IMR-90 (cell line): ENCODE results near the gene ANGPTL4. TPM values are rescaled to one million over a fixed set of nuclear protein-coding genes. Genes with fewer than 3 reads are reported as not detected.

Experiments used
- ATAC-seq: fragments of 200-7000 bp; cut with Tn5 transposase; 2 replicates; pipeline ENCODE4 v1.9.1; 2020; ENCODE audit warnings: low read depth, mild to moderate bottlenecking, moderate library complexity
- BruUV-seq: library from RNA; stranded (reverse); fragments of 400-500 nt; replicated peaks from 2 replicates; lab custom pipeline; 2021; lab: Mats Ljungman, UMichigan
- CTCF ChIA-PET: fragments of 300-600 bp; formaldehyde crosslinking; extraction: SDS; loops from one replicate; lab custom pipeline; 2021; ENCODE audit warnings: antibody characterized with exemption; lab: Yijun Ruan, JAX
- POLR2A ChIA-PET: fragments of 300-600 bp; sonication (Branson Sonifier 250); formaldehyde crosslinking; loops from one replicate; lab custom pipeline; 2022; ENCODE audit warnings: antibody characterized with exemption; ENCODE audit not compliant: unreplicated experiment; lab: Charles Lee
- DNase-seq: peaks from one replicate; pipeline ENCODE4 v3.0.0; 2013
- H2AFZ ChIP-seq: replicated peaks from 2 replicates; pipeline ENCODE3; 2013; ENCODE audit warnings: low read length, mild to moderate bottlenecking; ENCODE audit not compliant: poor library complexity
- H2AK5ac ChIP-seq: 2 replicates; pipeline ENCODE4 v1.6.1; 2013; ENCODE audit warnings: low read depth, low read length, inconsistent platforms
- H2AK9ac ChIP-seq: replicated peaks from 2 replicates; pipeline ENCODE3; 2013; ENCODE audit warnings: mild to moderate bottlenecking, low read depth, low read length, moderate library complexity; ENCODE audit not compliant: poor library complexity
- H2BK120ac ChIP-seq: 2 replicates; pipeline ENCODE4 v1.6.1; 2013; ENCODE audit warnings: low read depth, low read length, inconsistent platforms
- H2BK15ac ChIP-seq: 3 replicates; pipeline ENCODE4 v1.6.1; 2013; ENCODE audit warnings: low read depth, low read length, inconsistent platforms
- H2BK20ac ChIP-seq: 2 replicates; pipeline ENCODE4 v1.6.1; 2013; ENCODE audit warnings: low read depth, mild to moderate bottlenecking, inconsistent platforms, low read length, moderate library complexity
- H2BK5ac ChIP-seq: 2 replicates; pipeline ENCODE4 v1.6.1; 2013; ENCODE audit warnings: mild to moderate bottlenecking, low read depth, low read length, inconsistent platforms; ENCODE audit not compliant: poor library complexity, severe bottlenecking
- H3K14ac ChIP-seq: replicated peaks from 2 replicates; pipeline ENCODE4 v1.6.1; 2013; ENCODE audit warnings: low read depth, low read length, inconsistent platforms
- H3K18ac ChIP-seq: 2 replicates; pipeline ENCODE4 v1.6.1; 2013; ENCODE audit warnings: low read depth, low read length, control low read depth
- H3K23ac ChIP-seq: 2 replicates; pipeline ENCODE4 v1.6.1; 2013; ENCODE audit warnings: low read depth, low read length, inconsistent platforms
- H3K27ac ChIP-seq: 2 replicates; pipeline ENCODE4 v1.5.1; 2013; ENCODE audit warnings: mild to moderate bottlenecking, control low read depth, low read length; ENCODE audit not compliant: insufficient read depth
- H3K27me3 ChIP-seq: 2 replicates; pipeline ENCODE4 v1.6.1; 2013; ENCODE audit warnings: low read length; ENCODE audit not compliant: control insufficient read depth, insufficient read depth
- H3K36me3 ChIP-seq: 2 replicates; pipeline ENCODE4 v1.6.1; 2013; ENCODE audit warnings: low read length, mixed read lengths; ENCODE audit not compliant: control insufficient read depth, insufficient read depth
- H3K4ac ChIP-seq: 2 replicates; pipeline ENCODE4 v1.6.1; 2013; ENCODE audit warnings: low read depth, low read length, inconsistent platforms
- H3K4me1 ChIP-seq: 2 replicates; pipeline ENCODE4 v1.6.1; 2013; ENCODE audit warnings: low read length, mixed read lengths; ENCODE audit not compliant: control insufficient read depth, insufficient read depth
- H3K4me2 ChIP-seq: 2 replicates; pipeline ENCODE4 v1.6.1; 2013; ENCODE audit warnings: low read depth, mild to moderate bottlenecking, control low read depth, low read length, moderate library complexity
- H3K4me3 ChIP-seq: 2 replicates; pipeline ENCODE4 v1.5.1; 2013; ENCODE audit warnings: low read depth, mild to moderate bottlenecking, control low read depth, low read length, moderate library complexity; ENCODE audit not compliant: insufficient read depth
- H3K56ac ChIP-seq: 2 replicates; pipeline ENCODE4 v1.6.1; 2013; ENCODE audit warnings: low read length, inconsistent platforms; ENCODE audit not compliant: insufficient read depth; ENCODE audit errors: extremely low read depth
- H3K79me1 ChIP-seq, 2 experiments: 2 replicates each; pipeline ENCODE4 v1.6.1; 2013; ENCODE audit warnings: low read length in 2 of 2, inconsistent platforms in 1 of 2, low read depth in 1 of 2
- H3K9ac ChIP-seq: 2 replicates; pipeline ENCODE4 v1.6.1; 2013; ENCODE audit warnings: low read depth, low read length, control low read depth
- H3K9me1 ChIP-seq: 2 replicates; pipeline ENCODE4 v1.6.1; 2013; ENCODE audit warnings: low read length, inconsistent platforms; ENCODE audit not compliant: insufficient read depth
- H3K9me3 ChIP-seq: 2 replicates; pipeline ENCODE4 v1.6.1; 2013; ENCODE audit warnings: low read length; ENCODE audit not compliant: control insufficient read depth, insufficient read depth
- H4K20me1 ChIP-seq: 2 replicates; pipeline ENCODE4 v1.6.1; 2013; ENCODE audit warnings: low read length, inconsistent platforms; ENCODE audit not compliant: insufficient read depth
- H4K5ac ChIP-seq: 2 replicates; pipeline ENCODE4 v1.6.1; 2013; ENCODE audit warnings: mild to moderate bottlenecking, low read depth, low read length, control low read depth
- H4K8ac ChIP-seq, 2 experiments: 2 replicates each; pipeline ENCODE4 v1.6.1; 2013; ENCODE audit warnings: low read depth in 2 of 2, low read length in 2 of 2, control low read depth in 1 of 2, inconsistent platforms in 1 of 2
- H4K91ac ChIP-seq: 2 replicates; pipeline ENCODE4 v1.6.1; 2013; ENCODE audit warnings: low read depth, low read length, inconsistent platforms; ENCODE audit not compliant: insufficient read depth
- CEBPB ChIP-seq: IDR thresholded peaks from 2 replicates; pipeline ENCODE4 v1.6.1; 2012; ENCODE audit warnings: low read depth, low read length, improper control_type of control experiment
- CHD1 ChIP-seq: IDR thresholded peaks from 2 replicates; pipeline ENCODE4 v1.6.1; 2012; ENCODE audit warnings: low read depth, low read length, improper control_type of control experiment
- FOS ChIP-seq: fragments of 150-350 bp; IDR thresholded peaks from 2 replicates; pipeline ENCODE4 v1.6.1; 2016; ENCODE audit warnings: low read depth, low read length
- MAFK ChIP-seq: IDR thresholded peaks from 2 replicates; pipeline ENCODE4 v1.6.1; 2012; ENCODE audit warnings: low read depth, low read length, improper control_type of control experiment
- MAZ ChIP-seq: IDR thresholded peaks from 2 replicates; pipeline ENCODE4 v1.6.1; 2012; ENCODE audit warnings: low read depth, mild to moderate bottlenecking, low read length, improper control_type of control experiment, moderate library complexity, borderline replicate concordance
- MXI1 ChIP-seq: IDR thresholded peaks from 2 replicates; pipeline ENCODE4 v1.6.1; 2012; ENCODE audit warnings: low read depth, mild to moderate bottlenecking, low read length, moderate library complexity, borderline replicate concordance
- NFE2L2 ChIP-seq: fragments of 150-350 bp; IDR thresholded peaks from 2 replicates; pipeline ENCODE4 v1.6.1; 2016; ENCODE audit warnings: low read depth, mild to moderate bottlenecking, low read length
- POLR2A ChIP-seq: IDR thresholded peaks from 2 replicates; pipeline ENCODE4 v1.6.1; 2012; ENCODE audit warnings: mild to moderate bottlenecking, low read depth, low read length
- RAD21 ChIP-seq: IDR thresholded peaks from 2 replicates; pipeline ENCODE4 v1.6.1; 2012; ENCODE audit warnings: low read length, improper control_type of control experiment
- RCOR1 ChIP-seq: IDR thresholded peaks from 2 replicates; pipeline ENCODE4 v1.6.1; 2012; ENCODE audit warnings: mild to moderate bottlenecking, low read length, improper control_type of control experiment; ENCODE audit not compliant: insufficient replicate concordance
- RFX5 ChIP-seq: IDR thresholded peaks from 2 replicates; pipeline ENCODE4 v1.8.0; 2012; ENCODE audit warnings: low read depth, mild to moderate bottlenecking, low read length, moderate library complexity
- SMC3 ChIP-seq: fragments of 150-350 bp; IDR thresholded peaks from 2 replicates; pipeline ENCODE4 v1.6.1; 2016; ENCODE audit warnings: low read depth, mild to moderate bottlenecking, antibody characterized with exemption, low read length, moderate library complexity
- WGBS, 2 experiments: methylation state at CpG; one replicate each; pipeline versions ENCODE4 v1.1.5 to v1.1.7; 2013; ENCODE audit warnings: missing lambda C conversion rate in 2 of 2; ENCODE audit not compliant: insufficient read length in 1 of 2; ENCODE audit errors: extremely low coverage in 2 of 2; 5-methylcytosine and 5-hydroxymethylcytosine counted together
- dilution Hi-C: fragments of 300-500 bp; cut with HindIII; formaldehyde crosslinking; loops from one replicate; pipeline ENCODE4 v1.14.3; 2018; ENCODE audit warnings: low sequenced_read_pairs; ENCODE audit not compliant: unreplicated experiment
- in situ Hi-C: fragments of 300-500 bp; cut with MboI; formaldehyde crosslinking; loops from 3 replicates; pipeline ENCODE4 v1.14.3; 2019; ENCODE audit warnings: low sequenced_read_pairs, inconsistent platforms, mixed read lengths
- intact Hi-C: fragments of 100-400 bp; cut with micrococcal nuclease; formaldehyde crosslinking; loops from 2 replicates; pipeline ENCODE4 v1.10.0; 2022
- polyA plus RNA-seq, 3 experiments: library from polyadenylated mRNA; depleted of rRNA; stranded (reverse); fragments of >200 nt; gene quantifications; 2 replicates each; pipeline ENCODE4 v1.2.3, GENCODE V29; 2012; ENCODE audit warnings: low replicate concordance in 1 of 3
- total RNA-seq: library from RNA; depleted of rRNA; stranded (reverse); fragments of >200 nt; gene quantifications from 2 replicates; pipeline ENCODE4 v1.2.3, GENCODE V29; 2012
- TF ChIP-seq, protein P1 (sequence below): conservative IDR thresholded peaks from 2 replicates; pipeline ENCODE4 v1.5.1; 2012; ENCODE audit warnings: mild to moderate bottlenecking, low read depth, low read length, improper control_type of control experiment
- TF ChIP-seq, protein P2 (sequence below): fragments of 150-350 bp; IDR thresholded peaks from 2 replicates; pipeline ENCODE4 v1.6.1; 2016; ENCODE audit warnings: low read depth, mild to moderate bottlenecking, low read length, moderate library complexity, borderline replicate concordance
- TF ChIP-seq, protein P3 (sequence below): fragments of 150-350 bp; IDR thresholded peaks from 2 replicates; pipeline ENCODE4 v1.6.1; 2017; ENCODE audit warnings: mild to moderate bottlenecking, antibody characterized with exemption, low read length, low read depth

ANGPTL4 gene
- total and polyA plus RNA-seq, 2 of the 4 experiments (the other 2 are of a cell fraction): 1.4 to 19.1 TPM

DNA sequence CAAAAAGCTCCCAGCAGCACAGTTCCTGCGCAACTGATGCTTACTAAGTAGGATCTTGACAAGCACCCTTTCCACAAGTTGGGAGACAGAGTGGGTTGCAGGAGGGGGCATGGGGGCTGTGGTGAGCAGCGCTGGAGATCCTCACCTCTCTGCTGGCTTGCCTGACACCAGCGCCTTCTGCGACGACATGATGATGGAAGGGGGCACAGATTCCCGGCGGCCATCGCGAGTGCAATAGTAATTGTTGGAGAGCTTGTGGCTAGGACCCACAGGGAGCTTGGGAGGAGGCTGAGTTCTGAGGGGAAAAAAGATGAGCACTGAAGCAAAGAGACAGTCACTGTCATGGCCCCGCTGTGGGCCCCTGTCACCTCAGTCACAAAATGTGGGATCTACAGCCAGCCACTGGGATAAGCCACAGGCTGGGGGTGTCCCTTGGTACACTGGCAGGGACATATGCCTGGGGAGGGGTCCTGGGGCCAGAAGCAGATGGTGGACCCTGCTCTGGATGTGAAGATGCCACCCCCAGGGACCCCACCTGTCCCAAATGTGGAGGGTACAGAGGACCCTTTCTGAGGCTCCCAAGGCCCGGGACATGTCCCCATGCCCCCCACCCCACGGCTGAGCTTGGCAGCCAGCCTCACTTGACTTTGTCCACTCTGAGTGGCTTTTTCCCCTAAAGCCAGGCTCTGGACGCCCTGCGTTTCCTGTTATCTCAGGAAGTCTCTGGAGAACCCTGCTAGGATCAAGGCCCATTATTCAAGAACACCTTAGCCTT, 47.4 kb upstream of the ANGPTL4 start:
- Histone ChIP-seq H3K4ac (no peak overlapping the region), H3K27me3 (no peaks in the 10 kb centered on the region), H2AK9ac (no peak overlapping the region), H4K5ac (no peak overlapping the region), H2BK120ac (no peak overlapping the region), H3K56ac (no peak overlapping the region), H2AK5ac (no peak overlapping the region), H3K23ac (no peak overlapping the region), H3K79me1 (peaks cover 15 to 23% of the 10 kb centered on the region in 2 experiments; a peak in 3 of 4 replicates), H4K8ac (no peak overlapping the region), H4K91ac (no peak overlapping the region), H3K9ac (no peak overlapping the region), H3K9me1 (no peaks in the 10 kb centered on the region), H3K4me3 (no peak overlapping the region), H3K36me3 (peaks cover 21% of the 10 kb centered on the region), H4K20me1 (no peaks in the 10 kb centered on the region), H2BK15ac (no peak overlapping the region), H2BK20ac (no peak overlapping the region), H3K14ac (no peak overlapping the region), H3K4me1 (peaks cover 2% of the 10 kb centered on the region; the same call in 1 of the 2 replicates), H3K27ac (no peak overlapping the region), H2BK5ac (no peak overlapping the region), H3K9me3 (no peaks in the 10 kb centered on the region), H3K18ac (no peak overlapping the region), H2AFZ (no peak overlapping the region), H3K4me2 (no peak overlapping the region)
- intact Hi-C loops: no loop called here
- in situ Hi-C loops: no loop called here
- POLR2A ChIA-PET: no interaction called here
- DNase-seq: no peak
- no TSS peak for BruUV-seq
- CTCF ChIA-PET: no interaction called here
- ATAC-seq: no peak
- dilution Hi-C loops: no loop called here
- 59% methylated on average over 2 of the region's 14 CpGs; no CpG with 5 or more reads in 1 of the 2 experiments for WGBS, 2 experiments
- TF ChIP-seq MAFK (no peak), MXI1 (no peak), RCOR1 (no peak), RAD21 (no peak), CHD1 (no peak), FOS (no peak), MAZ (no peak), RFX5 (no peak), CEBPB (no peak), NFE2L2 (no peak), SMC3 (no peak), POLR2A (no peak)
- TF ChIP-seq, protein P1, sequence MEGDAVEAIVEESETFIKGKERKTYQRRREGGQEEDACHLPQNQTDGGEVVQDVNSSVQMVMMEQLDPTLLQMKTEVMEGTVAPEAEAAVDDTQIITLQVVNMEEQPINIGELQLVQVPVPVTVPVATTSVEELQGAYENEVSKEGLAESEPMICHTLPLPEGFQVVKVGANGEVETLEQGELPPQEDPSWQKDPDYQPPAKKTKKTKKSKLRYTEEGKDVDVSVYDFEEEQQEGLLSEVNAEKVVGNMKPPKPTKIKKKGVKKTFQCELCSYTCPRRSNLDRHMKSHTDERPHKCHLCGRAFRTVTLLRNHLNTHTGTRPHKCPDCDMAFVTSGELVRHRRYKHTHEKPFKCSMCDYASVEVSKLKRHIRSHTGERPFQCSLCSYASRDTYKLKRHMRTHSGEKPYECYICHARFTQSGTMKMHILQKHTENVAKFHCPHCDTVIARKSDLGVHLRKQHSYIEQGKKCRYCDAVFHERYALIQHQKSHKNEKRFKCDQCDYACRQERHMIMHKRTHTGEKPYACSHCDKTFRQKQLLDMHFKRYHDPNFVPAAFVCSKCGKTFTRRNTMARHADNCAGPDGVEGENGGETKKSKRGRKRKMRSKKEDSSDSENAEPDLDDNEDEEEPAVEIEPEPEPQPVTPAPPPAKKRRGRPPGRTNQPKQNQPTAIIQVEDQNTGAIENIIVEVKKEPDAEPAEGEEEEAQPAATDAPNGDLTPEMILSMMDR: no peak
- TF ChIP-seq, protein P2, sequence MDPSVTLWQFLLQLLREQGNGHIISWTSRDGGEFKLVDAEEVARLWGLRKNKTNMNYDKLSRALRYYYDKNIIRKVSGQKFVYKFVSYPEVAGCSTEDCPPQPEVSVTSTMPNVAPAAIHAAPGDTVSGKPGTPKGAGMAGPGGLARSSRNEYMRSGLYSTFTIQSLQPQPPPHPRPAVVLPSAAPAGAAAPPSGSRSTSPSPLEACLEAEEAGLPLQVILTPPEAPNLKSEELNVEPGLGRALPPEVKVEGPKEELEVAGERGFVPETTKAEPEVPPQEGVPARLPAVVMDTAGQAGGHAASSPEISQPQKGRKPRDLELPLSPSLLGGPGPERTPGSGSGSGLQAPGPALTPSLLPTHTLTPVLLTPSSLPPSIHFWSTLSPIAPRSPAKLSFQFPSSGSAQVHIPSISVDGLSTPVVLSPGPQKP: no peak
- TF ChIP-seq, protein P3, sequence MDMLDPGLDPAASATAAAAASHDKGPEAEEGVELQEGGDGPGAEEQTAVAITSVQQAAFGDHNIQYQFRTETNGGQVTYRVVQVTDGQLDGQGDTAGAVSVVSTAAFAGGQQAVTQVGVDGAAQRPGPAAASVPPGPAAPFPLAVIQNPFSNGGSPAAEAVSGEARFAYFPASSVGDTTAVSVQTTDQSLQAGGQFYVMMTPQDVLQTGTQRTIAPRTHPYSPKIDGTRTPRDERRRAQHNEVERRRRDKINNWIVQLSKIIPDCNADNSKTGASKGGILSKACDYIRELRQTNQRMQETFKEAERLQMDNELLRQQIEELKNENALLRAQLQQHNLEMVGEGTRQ: no peak
